HepG2 (cell line): Measurements from ENCODE around the gene CDK3. TPM values are rescaled to one million over a fixed set of nuclear protein-coding genes. Genes with fewer than 3 reads are reported as not detected.

Experiments used
- AGO1 ChIP-seq: fragments of 200-400 bp; formaldehyde crosslinking; IDR thresholded peaks from 2 replicates; pipeline ENCODE4 v1.6.1; 2017; ENCODE audit warnings: mild to moderate bottlenecking, low read depth, low read length, moderate library complexity; ENCODE audit not compliant: poor library complexity, severe bottlenecking
- CBX1 ChIP-seq: IDR thresholded peaks from one replicate; pipeline ENCODE4 v1.6.1; 2016; ENCODE audit warnings: antibody characterized with exemption, low read depth
- HNRNPUL1 ChIP-seq: fragments of 200-400 bp; formaldehyde crosslinking; IDR thresholded peaks from 2 replicates; pipeline ENCODE4 v1.6.1; 2017; ENCODE audit warnings: low read depth, mild to moderate bottlenecking, low read length, moderate library complexity
- MAF1 ChIP-seq: sonication (generic); formaldehyde crosslinking; IDR thresholded peaks from 2 replicates; pipeline ENCODE4 v1.5.0; 2020; ENCODE audit warnings: missing genetic modification reagents, borderline replicate concordance
- MAZ ChIP-seq, 2 experiments: sonication (generic) in 1 of 2; formaldehyde crosslinking in 1 of 2; IDR thresholded peaks; 2 replicates each; pipeline versions ENCODE4 v1.5.0 to v1.6.1; 2012 to 2020; ENCODE audit warnings: low read depth in 2 of 2, mild to moderate bottlenecking in 2 of 2, borderline replicate concordance in 1 of 2, improper control_type of control experiment in 1 of 2, low read length in 1 of 2, missing genetic modification reagents in 1 of 2, moderate library complexity in 1 of 2
- SOX13 ChIP-seq, 3 experiments: fragments of 450-650 bp in 1 of 3; sonication (generic) in 1 of 3; formaldehyde crosslinking in 1 of 3; IDR thresholded peaks in 2 of 3; conservative IDR thresholded peaks in 1 of 3; 2 replicates each; pipeline versions ENCODE4 v1.5.0 to v1.6.1; 2016 to 2020; ENCODE audit warnings: antibody characterized with exemption in 1 of 3, mild to moderate bottlenecking in 1 of 3, missing compliant biosample characterization in 1 of 3, missing genetic modification reagents in 1 of 3, moderate library complexity in 1 of 3
- SPEN ChIP-seq: sonication (generic); formaldehyde crosslinking; IDR thresholded peaks from 2 replicates; pipeline ENCODE4 v1.5.1; 2020; ENCODE audit warnings: low read depth, mild to moderate bottlenecking, missing genetic modification reagents
- TARDBP ChIP-seq: sonication (generic); formaldehyde crosslinking; IDR thresholded peaks from 2 replicates; pipeline ENCODE4 v1.8.0; 2022; ENCODE audit warnings: mild to moderate bottlenecking, missing genetic modification reagents
- ZBTB7B ChIP-seq: sonication (generic); formaldehyde crosslinking; IDR thresholded peaks from 2 replicates; pipeline ENCODE4 v1.4.0; 2020; ENCODE audit warnings: missing genetic modification reagents
- ZMYM4 ChIP-seq: sonication (generic); formaldehyde crosslinking; IDR thresholded peaks from 2 replicates; pipeline ENCODE4 v1.8.1; 2023; ENCODE audit warnings: mild to moderate bottlenecking, missing genetic modification reagents
- ZNF350 ChIP-seq: sonication (generic); formaldehyde crosslinking; IDR thresholded peaks from 2 replicates; pipeline ENCODE4 v1.4.0; 2020; ENCODE audit warnings: mild to moderate bottlenecking, low read depth, missing genetic modification reagents, borderline replicate concordance
- ZNF383 ChIP-seq: sonication (generic); formaldehyde crosslinking; IDR thresholded peaks from 2 replicates; pipeline ENCODE4 v1.4.0; 2020; ENCODE audit warnings: missing genetic modification reagents, mild to moderate bottlenecking, borderline replicate concordance
- ZNF563 ChIP-seq: sonication (generic); formaldehyde crosslinking; IDR thresholded peaks from 2 replicates; pipeline ENCODE4 v1.8.0; 2022; ENCODE audit warnings: mild to moderate bottlenecking, moderate library complexity, missing genetic modification reagents
- ZNF703 ChIP-seq: sonication (generic); formaldehyde crosslinking; IDR thresholded peaks from 2 replicates; pipeline ENCODE4 v1.5.1; 2020; ENCODE audit warnings: missing genetic modification reagents, mild to moderate bottlenecking, moderate library complexity, borderline replicate concordance
- ZZZ3 ChIP-seq: sonication (generic); formaldehyde crosslinking; IDR thresholded peaks from 2 replicates; pipeline ENCODE4 v1.4.0; 2020; ENCODE audit warnings: missing genetic modification reagents, mild to moderate bottlenecking, borderline replicate concordance
- polyA plus RNA-seq, 8 experiments: library from polyadenylated mRNA; depleted of rRNA in 3 of 8; stranded (reverse) in 7 of 8; unstranded in 1 of 8; fragments of >200 nt; fragmentation: Illumina TruSeq in 4 of 8; extraction: Trizol in 4 of 8; gene quantifications; 2 replicates each; pipeline versions ENCODE4 v1.2.1 to v1.2.3, GENCODE V29; 2011 to 2016; ENCODE audit warnings: low read depth in 4 of 8, missing spikeins in 1 of 8, mixed read lengths in 1 of 8; ENCODE audit not compliant: insufficient read depth in 1 of 8
- total RNA-seq, 5 experiments: library from RNA; depleted of rRNA; stranded (reverse); fragments of >200 nt; fragmentation: Illumina TruSeq; extraction: Trizol; gene quantifications; 2 replicates each; pipeline ENCODE4 v1.2.3, GENCODE V29; 2016; ENCODE audit warnings: low read depth in 1 of 5
- TF ChIP-seq, protein P1 (sequence below): sonication (generic); formaldehyde crosslinking; IDR thresholded peaks from 2 replicates; pipeline ENCODE4 v1.5.0; 2020; ENCODE audit warnings: mild to moderate bottlenecking, missing genetic modification reagents
- TF ChIP-seq, protein P2 (sequence below): sonication (generic); formaldehyde crosslinking; IDR thresholded peaks from 2 replicates; pipeline ENCODE4 v1.8.0; 2022; ENCODE audit warnings: missing genetic modification reagents, low read depth, mild to moderate bottlenecking, borderline replicate concordance
- TF ChIP-seq, protein P3 (sequence below): IDR thresholded peaks from 2 replicates; pipeline ENCODE4 v1.6.1; 2016; ENCODE audit warnings: control low read depth
- TF ChIP-seq, protein P4 (sequence below): sonication (generic); formaldehyde crosslinking; IDR thresholded peaks from 2 replicates; pipeline ENCODE4 v1.8.1; 2023; ENCODE audit warnings: mild to moderate bottlenecking, missing genetic modification reagents
- TF ChIP-seq, protein P5 (sequence below): sonication (generic); formaldehyde crosslinking; IDR thresholded peaks from 2 replicates; pipeline ENCODE4 v1.5.0; 2020; ENCODE audit warnings: missing genetic modification reagents, mild to moderate bottlenecking, borderline replicate concordance

Gene CDK3
- total and polyA plus RNA-seq, 2 of the 13 experiments (the other 11 are each of a cell fraction or from before 2014, with no cell fraction given): 5.8 to 11.4 TPM

DNA sequence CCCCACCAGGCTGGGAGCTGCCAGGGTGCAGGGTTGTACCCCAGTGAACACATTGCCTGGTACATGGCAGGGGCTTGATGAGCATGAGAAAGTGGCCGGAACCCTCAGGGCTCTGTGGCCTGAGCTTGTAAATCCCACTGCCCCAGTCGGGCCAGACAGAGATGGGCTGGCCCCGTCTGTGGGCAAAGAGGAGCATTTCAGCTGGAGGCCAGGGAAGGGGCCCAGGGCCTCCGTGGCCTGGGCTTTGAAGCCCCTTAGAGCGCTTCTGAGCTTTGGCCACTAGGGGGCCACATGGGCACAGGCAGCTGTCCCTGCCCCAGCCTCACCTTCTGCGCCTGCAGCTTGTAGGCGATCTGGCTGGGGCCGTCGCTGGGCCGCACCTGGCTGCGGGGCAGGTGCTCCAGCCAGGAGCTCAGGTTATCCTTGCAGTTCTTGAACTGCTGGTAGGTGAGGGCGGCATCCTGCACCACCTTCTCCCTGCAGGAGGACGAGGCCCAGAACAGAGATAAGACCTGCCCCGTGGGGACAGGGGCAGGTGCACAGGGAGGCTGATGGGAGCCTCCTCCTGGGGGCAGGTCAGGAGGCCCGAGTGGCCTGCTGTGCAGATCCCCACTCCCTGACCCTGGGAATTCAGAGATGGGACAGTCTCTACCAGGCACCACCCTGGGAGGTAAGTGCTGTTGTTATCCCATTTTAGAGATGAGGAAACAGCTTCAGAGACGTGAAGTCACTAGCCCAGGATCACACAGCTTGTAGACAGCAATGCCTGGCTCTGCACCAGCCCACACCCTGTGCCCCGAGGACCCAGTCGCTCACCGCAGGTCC lies 13.7 kb downstream of the CDK3 start (continued):
- TF ChIP-seq, protein P1, sequence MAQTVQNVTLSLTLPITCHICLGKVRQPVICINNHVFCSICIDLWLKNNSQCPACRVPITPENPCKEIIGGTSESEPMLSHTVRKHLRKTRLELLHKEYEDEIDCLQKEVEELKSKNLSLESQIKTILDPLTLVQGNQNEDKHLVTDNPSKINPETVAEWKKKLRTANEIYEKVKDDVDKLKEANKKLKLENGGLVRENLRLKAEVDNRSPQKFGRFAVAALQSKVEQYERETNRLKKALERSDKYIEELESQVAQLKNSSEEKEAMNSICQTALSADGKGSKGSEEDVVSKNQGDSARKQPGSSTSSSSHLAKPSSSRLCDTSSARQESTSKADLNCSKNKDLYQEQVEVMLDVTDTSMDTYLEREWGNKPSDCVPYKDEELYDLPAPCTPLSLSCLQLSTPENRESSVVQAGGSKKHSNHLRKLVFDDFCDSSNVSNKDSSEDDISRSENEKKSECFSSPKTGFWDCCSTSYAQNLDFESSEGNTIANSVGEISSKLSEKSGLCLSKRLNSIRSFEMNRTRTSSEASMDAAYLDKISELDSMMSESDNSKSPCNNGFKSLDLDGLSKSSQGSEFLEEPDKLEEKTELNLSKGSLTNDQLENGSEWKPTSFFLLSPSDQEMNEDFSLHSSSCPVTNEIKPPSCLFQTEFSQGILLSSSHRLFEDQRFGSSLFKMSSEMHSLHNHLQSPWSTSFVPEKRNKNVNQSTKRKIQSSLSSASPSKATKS (CRISPR knock-in tag): no peak
- TF ChIP-seq ZMYM4 (CRISPR knock-in tag) (no peak), AGO1 (no peak), ZBTB7B (CRISPR knock-in tag) (peak; percentile 68), TARDBP (CRISPR knock-in tag) (0 out of 2 replicates have a peak, but pooled peaks have one; percentile 36), ZNF383 (CRISPR knock-in tag) (no peak), HNRNPUL1 (no peak), ZNF563 (CRISPR knock-in tag) (peak; percentile 46; the same call in 1 of the 2 replicates), MAZ (IDR thresholded peaks at IDR 0.05; ENCODE audit: borderline replicate concordance, low read depth, low read length) (peak; percentile 53; the same call in 1 of the 2 replicates), MAZ (CRISPR knock-in tag; IDR thresholded peaks at IDR 0.05; ENCODE audit: low read depth) (peak; percentile 79), ZNF350 (CRISPR knock-in tag) (peak; percentile 67; the same call in 1 of the 2 replicates), MAF1 (no peak), ZZZ3 (CRISPR knock-in tag) (no peak), ZNF703 (CRISPR knock-in tag) (no peak), SPEN (CRISPR knock-in tag) (peak; percentile 48; the same call in 1 of the 2 replicates), CBX1 (no peak), SOX13 (IDR thresholded peaks at IDR 0.05) (no peak), SOX13 (CRISPR knock-in tag; conservative IDR thresholded peaks at IDR 0.05 in 1 of 2, IDR thresholded peaks at IDR 0.05 in 1 of 2) (no peak)
- TF ChIP-seq, protein P2, sequence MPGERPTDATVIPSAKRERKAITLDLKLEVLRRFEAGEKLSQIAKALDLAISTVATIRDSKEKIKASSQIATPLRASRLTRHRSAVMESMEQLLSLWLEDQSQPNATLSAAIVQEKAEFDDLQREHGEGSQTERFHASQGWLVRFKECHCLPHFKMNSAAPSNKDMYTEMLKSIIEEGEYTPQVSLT: no peak
- TF ChIP-seq, protein P3, sequence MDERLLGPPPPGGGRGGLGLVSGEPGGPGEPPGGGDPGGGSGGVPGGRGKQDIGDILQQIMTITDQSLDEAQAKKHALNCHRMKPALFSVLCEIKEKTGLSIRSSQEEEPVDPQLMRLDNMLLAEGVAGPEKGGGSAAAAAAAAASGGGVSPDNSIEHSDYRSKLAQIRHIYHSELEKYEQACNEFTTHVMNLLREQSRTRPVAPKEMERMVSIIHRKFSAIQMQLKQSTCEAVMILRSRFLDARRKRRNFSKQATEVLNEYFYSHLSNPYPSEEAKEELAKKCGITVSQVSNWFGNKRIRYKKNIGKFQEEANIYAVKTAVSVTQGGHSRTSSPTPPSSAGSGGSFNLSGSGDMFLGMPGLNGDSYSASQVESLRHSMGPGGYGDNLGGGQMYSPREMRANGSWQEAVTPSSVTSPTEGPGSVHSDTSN (CRISPR knock-in tag): no peak
- TF ChIP-seq, protein P4, sequence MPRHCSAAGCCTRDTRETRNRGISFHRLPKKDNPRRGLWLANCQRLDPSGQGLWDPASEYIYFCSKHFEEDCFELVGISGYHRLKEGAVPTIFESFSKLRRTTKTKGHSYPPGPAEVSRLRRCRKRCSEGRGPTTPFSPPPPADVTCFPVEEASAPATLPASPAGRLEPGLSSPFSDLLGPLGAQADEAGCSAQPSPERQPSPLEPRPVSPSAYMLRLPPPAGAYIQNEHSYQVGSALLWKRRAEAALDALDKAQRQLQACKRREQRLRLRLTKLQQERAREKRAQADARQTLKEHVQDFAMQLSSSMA: no peak
- TF ChIP-seq, protein P5, sequence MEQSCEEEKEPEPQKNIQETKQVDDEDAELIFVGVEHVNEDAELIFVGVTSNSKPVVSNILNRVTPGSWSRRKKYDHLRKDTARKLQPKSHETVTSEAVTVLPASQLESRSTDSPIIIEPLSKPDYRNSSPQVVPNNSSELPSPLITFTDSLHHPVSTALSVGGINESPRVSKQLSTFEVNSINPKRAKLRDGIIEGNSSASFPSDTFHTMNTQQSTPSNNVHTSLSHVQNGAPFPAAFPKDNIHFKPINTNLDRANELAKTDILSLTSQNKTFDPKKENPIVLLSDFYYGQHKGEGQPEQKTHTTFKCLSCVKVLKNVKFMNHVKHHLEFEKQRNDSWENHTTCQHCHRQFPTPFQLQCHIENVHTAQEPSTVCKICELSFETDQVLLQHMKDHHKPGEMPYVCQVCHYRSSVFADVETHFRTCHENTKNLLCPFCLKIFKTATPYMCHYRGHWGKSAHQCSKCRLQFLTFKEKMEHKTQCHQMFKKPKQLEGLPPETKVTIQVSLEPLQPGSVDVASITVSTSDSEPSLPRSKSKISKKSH (CRISPR knock-in tag): peak; percentile 90
